GM12873 (cell line): ENCODE data around the gene KLHDC3.

Experiments used
- CTCF ChIP-seq: IDR thresholded peaks from 2 replicates; pipeline ENCODE4 v1.5.1; 2012; ENCODE audit warnings: low read depth, mild to moderate bottlenecking, moderate library complexity, low read length, control low read depth; ENCODE audit not compliant: insufficient read depth; ENCODE audit errors: missing control alignments

The KLHDC3 gene

DNA sequence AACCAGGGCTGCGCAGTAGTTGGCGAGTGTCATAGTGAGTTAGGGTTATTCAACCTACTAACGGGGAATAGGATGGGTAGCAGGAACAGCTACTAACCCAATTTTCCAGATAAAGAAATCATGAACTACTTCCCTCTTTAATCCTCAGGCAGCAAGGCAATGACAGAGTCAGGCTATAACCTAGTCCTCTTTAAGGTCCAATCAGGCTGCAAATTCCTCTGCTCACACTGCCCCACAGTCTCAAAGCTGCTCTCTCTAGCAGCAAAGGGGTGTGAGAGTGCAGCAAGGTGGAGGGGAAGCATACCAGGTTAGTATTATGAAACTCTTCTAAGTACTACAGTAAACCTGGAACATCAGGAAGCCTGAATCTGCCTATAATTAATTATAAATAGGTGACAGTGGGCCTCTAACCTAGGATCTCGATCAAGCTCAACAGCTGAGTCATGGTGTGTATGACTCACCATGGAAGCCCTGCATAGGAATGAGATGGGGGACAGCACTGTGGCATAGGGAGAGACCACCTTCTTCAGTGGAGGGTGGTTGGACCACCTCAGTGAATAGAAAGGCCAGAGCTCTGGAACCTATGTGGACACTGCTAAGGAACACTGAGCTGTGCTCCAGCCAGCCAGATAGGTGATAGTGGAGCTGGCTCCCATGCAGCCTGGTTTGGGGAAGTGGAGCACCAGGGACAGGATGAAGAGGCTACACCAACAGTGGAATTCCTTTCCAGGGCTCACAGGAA is 43.0 kb upstream of the KLHDC3 start:
- TF ChIP-seq CTCF = no peak

DNA sequence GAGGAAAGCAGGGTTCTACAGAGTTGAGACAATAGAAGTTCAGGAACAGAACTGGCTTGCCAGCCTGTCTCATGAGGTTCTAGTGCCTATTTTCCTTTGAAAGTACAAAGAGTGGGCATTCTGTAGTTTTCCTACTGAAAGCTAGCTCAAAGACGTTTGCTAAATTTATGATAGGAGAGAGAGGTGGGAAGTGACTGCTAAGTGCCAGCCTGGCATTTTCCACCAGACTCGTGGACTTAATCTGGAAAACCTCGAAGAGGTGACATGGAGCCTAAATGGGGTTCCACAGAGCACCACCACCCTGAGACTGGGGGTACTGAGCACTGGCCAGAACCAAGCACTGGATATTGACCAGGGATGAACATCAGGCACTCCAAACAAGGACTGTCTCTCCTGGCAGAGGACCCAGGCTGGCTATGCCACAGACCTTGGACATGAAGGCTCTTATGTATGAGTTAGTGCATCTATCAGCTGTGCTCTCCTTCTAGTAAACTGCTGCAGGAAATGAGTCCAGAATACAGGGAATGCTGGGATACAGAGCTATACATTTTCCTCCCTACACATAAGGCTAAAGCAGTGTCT is 42.2 kb upstream of the KLHDC3 start:
- no peak for TF ChIP-seq CTCF

GRCh38 chr6:42973926-42974325 is 40.1 kb upstream of the KLHDC3 start:
- TF ChIP-seq CTCF = no peak

- TF ChIP-seq CTCF = no peak
These were observed 39.0 kb upstream of the KLHDC3 start for GRCh38 chr6:42974919-42975505.

DNA sequence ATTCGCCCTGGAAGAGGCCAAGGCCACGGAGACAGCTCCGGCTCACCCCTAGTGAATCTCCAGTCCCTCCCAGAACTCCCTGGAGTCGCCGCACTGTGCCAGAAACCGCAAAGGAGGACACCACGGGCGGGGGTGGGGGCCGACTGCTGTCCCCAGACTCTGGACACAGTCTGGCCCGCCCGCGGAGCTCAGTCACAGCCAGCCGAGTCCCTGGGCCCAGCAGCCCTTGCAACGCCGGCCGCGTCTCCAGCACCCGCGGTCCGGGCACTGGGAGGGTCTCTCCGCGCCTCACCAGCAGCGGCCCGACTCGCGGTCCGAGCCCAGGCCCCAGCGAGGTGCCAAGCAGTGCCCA is 35.6 kb upstream of the KLHDC3 start:
- TF ChIP-seq CTCF = no peak

GRCh38 chr6:42978839-42979522 is 35.1 kb upstream of the KLHDC3 start, which contains the start of gene PEX6:
Gene PEX6 (minus strand): TSS chr6:42979181. CDS start chr6:42979150, 31 bp downstream.
- TF ChIP-seq CTCF = no peak

DNA sequence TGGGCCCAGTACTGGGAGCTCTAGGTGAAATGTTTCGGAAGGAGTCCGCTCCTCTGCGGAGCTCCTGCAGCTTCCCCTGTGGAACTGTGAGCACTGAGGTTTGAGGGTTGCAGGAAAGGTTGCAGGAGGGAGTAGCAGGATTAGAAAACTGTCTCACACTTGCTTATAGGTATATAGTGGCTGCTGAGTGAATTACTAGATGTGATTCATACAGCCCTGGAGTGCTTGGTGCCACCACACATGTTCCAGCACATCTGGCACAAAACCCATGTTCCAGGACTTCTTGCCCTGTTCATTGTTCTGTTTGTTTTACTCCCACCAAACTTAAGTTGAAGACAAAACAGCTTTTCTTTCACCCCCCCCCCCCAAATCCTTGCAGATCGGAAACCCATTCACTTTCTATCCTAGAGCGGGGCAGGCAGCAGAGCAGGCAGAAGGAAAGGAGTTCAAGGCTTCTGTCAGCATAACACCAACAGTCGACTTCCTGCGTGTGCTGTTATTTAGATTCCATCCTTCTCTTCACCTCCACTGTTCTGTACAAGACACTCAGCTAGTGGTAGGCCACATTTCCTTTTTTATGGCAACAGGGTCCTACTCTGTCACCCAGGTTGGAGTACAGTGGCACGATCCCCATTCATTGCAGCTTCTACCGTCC is 34.4 kb upstream of the KLHDC3 start:
- TF ChIP-seq CTCF = peak; percentile 9
